RWPE2 (cell line): ENCODE results near the gene GMDS.
A peak's percentile ranks its signal among the peaks of the same experiment; 100 is the strongest.

Source experiments
- ATAC-seq: fragments of 200-7000 bp; cut with Tn5 transposase; 3 replicates; pipeline ENCODE4 v1.9.1; 2021; ENCODE audit warnings: low read depth
- DNase-seq: peaks from one replicate; pipeline ENCODE4 v3.0.0-alpha.2; 2020; ENCODE audit warnings: low spot score
- H3K27ac ChIP-seq: fragments of 450-650 bp; 2 replicates; pipeline ENCODE4 v1.5.1; 2017; ENCODE audit warnings: mild to moderate bottlenecking; ENCODE audit not compliant: poor library complexity, severe bottlenecking
- H3K27me3 ChIP-seq: fragments of 250-450 bp; sonication (Bioruptor Pico); 2 replicates; pipeline ENCODE4 v1.5.1; 2021; ENCODE audit warnings: mild to moderate bottlenecking, moderate library complexity; ENCODE audit not compliant: insufficient read depth, poor library complexity, severe bottlenecking
- H3K36me3 ChIP-seq: fragments of 250-450 bp; sonication (Bioruptor Pico); 2 replicates; pipeline ENCODE4 v1.5.1; 2020; ENCODE audit warnings: low read depth, mild to moderate bottlenecking, moderate library complexity
- H3K4me1 ChIP-seq: fragments of 250-450 bp; sonication (Bioruptor Pico); 2 replicates; pipeline ENCODE4 v1.5.1; 2021; ENCODE audit warnings: mild to moderate bottlenecking, moderate library complexity; ENCODE audit not compliant: insufficient read depth, poor library complexity, severe bottlenecking
- H3K4me3 ChIP-seq: fragments of 250-450 bp; sonication (Bioruptor Pico); 2 replicates; pipeline ENCODE4 v1.5.1; 2021; ENCODE audit warnings: mild to moderate bottlenecking, moderate library complexity; ENCODE audit not compliant: severe bottlenecking
- H3K9me3 ChIP-seq: fragments of 250-450 bp; sonication (Bioruptor Pico); 2 replicates; pipeline ENCODE4 v1.5.1; 2021; ENCODE audit warnings: mild to moderate bottlenecking, moderate library complexity; ENCODE audit not compliant: severe bottlenecking
- CTCF ChIP-seq: fragments of 450-650 bp; IDR thresholded peaks from one replicate; pipeline ENCODE4 v1.5.1; 2017; ENCODE audit warnings: mild to moderate bottlenecking, moderate library complexity; ENCODE audit not compliant: poor library complexity, severe bottlenecking

GMDS gene

GRCh38 chr6:2008383-2008976 is 236.9 kb downstream of the GMDS start:
- TF ChIP-seq CTCF: no peak
- DNase-seq (no peak), ATAC-seq (peak; percentile 58; the same call in 1 of the 3 replicates)
- peaks cover 7% of the 10 kb centered on the region for H3K4me1 ChIP-seq
- H3K27me3 ChIP-seq: no peaks in the 10 kb centered on the region
- peaks cover 2% of the 10 kb centered on the region for H3K9me3 ChIP-seq
- H3K4me3 ChIP-seq: no peak overlapping the region
- 0 out of 2 replicates have a peak, but pooled peaks cover 4% of the 10 kb centered on the region for H3K36me3 ChIP-seq
- no peak overlapping the region for H3K27ac ChIP-seq

- H3K27me3 ChIP-seq: no peaks in the 10 kb centered on the region
- peaks cover 2% of the 10 kb centered on the region for H3K9me3 ChIP-seq
- H3K27ac ChIP-seq: no peak overlapping the region
- TF ChIP-seq CTCF: no peak
- no peak for DNase-seq
- H3K4me3 ChIP-seq: no peak overlapping the region
- 0 out of 2 replicates have a peak, but pooled peaks cover 4% of the 10 kb centered on the region for H3K36me3 ChIP-seq
- H3K4me1 ChIP-seq: peaks cover 7% of the 10 kb centered on the region
- no peak for ATAC-seq
Measured at GRCh38 chr6:2007165-2007564, 238.2 kb downstream of the GMDS start.

GRCh38 chr6:2004888-2005287 is 240.5 kb downstream of the GMDS start:
- ATAC-seq (no peak), DNase-seq (no peak)
- Histone ChIP-seq H3K36me3 (no peaks in the 10 kb centered on the region), H3K4me3 (no peak overlapping the region), H3K9me3 (peaks cover 2% of the 10 kb centered on the region), H3K4me1 (peaks cover 7% of the 10 kb centered on the region), H3K27me3 (no peaks in the 10 kb centered on the region), H3K27ac (no peak overlapping the region)
- TF ChIP-seq CTCF: no peak

GRCh38 chr6:2000962-2001361 is 244.4 kb downstream of the GMDS start:
- ATAC-seq: no peak
- no peak for TF ChIP-seq CTCF
- DNase-seq: no peak
- no peaks in the 10 kb centered on the region for H3K36me3 ChIP-seq
- H3K27ac ChIP-seq: no peak overlapping the region
- no peak overlapping the region for H3K4me3 ChIP-seq
- H3K4me1 ChIP-seq: no peaks in the 10 kb centered on the region
- no peaks in the 10 kb centered on the region for H3K27me3 ChIP-seq
- no peaks in the 10 kb centered on the region for H3K9me3 ChIP-seq

GRCh38 chr6:1997702-1998101 is 247.7 kb downstream of the GMDS start:
- no peak overlapping the region for H3K27ac ChIP-seq
- no peaks in the 10 kb centered on the region for H3K27me3 ChIP-seq
- no peaks in the 10 kb centered on the region for H3K4me1 ChIP-seq
- H3K36me3 ChIP-seq: no peaks in the 10 kb centered on the region
- ATAC-seq (no peak), DNase-seq (no peak)
- TF ChIP-seq CTCF: no peak
- no peaks in the 10 kb centered on the region for H3K9me3 ChIP-seq
- no peak overlapping the region for H3K4me3 ChIP-seq
